ENCODE data around the gene CRABP1. TPM values are rescaled to one million over a fixed set of nuclear protein-coding genes. Genes with fewer than 3 reads are reported as not detected.

Gene CRABP1
- total RNA-seq, 4 donors from 2014 or later, result 0.50 to 5.3 (median 3.6) TPM; not detected in 1

DNA sequence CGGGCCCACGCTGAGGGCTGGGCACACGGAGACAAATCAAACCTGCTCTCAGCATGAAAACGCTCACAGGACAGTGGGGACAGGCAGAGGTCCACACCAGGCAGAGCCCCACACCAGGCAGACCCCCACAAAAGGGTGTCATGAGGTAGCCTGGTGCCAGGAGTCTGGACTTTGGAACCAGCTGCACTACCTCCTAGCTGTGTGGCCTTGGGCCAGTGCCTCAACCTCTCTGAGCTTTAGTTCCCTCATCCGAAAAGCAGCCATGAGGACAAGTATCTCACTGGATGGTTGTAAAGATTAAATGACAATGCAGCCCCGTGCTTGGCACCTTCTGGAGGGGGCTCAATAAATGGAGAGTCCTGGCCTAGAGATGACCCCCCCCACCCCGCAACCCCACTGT, 16.5 kb upstream of the CRABP1 start:
- Histone ChIP-seq H3K4me3 (no peak overlapping the region), H3K36me3 (no peaks in the 10 kb centered on the region), H3K9me3 (no peaks in the 10 kb centered on the region), H3K4me1 (no peaks in the 10 kb centered on the region), H3K27ac (no peak overlapping the region), H3K27me3 (no peaks in the 10 kb centered on the region)
- ATAC-seq, result no peak
- no peak for TF ChIP-seq EP300 (IDR thresholded peaks at IDR 0.05)
- TF ChIP-seq, protein P1, sequence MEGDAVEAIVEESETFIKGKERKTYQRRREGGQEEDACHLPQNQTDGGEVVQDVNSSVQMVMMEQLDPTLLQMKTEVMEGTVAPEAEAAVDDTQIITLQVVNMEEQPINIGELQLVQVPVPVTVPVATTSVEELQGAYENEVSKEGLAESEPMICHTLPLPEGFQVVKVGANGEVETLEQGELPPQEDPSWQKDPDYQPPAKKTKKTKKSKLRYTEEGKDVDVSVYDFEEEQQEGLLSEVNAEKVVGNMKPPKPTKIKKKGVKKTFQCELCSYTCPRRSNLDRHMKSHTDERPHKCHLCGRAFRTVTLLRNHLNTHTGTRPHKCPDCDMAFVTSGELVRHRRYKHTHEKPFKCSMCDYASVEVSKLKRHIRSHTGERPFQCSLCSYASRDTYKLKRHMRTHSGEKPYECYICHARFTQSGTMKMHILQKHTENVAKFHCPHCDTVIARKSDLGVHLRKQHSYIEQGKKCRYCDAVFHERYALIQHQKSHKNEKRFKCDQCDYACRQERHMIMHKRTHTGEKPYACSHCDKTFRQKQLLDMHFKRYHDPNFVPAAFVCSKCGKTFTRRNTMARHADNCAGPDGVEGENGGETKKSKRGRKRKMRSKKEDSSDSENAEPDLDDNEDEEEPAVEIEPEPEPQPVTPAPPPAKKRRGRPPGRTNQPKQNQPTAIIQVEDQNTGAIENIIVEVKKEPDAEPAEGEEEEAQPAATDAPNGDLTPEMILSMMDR (IDR thresholded peaks at IDR 0.05), result no peak
- no peak for TF ChIP-seq POLR2AphosphoS5 (IDR thresholded peaks at IDR 0.05)
- TF ChIP-seq POLR2A (IDR thresholded peaks at IDR 0.05), result no peak
- 86% methylated on average over 1 of the region's 7 CpGs; no CpG with 5 or more reads in 1 of the 2 donors for WGBS, 2 donors (ENCODE audit: low coverage in 1 of 2)

DNA sequence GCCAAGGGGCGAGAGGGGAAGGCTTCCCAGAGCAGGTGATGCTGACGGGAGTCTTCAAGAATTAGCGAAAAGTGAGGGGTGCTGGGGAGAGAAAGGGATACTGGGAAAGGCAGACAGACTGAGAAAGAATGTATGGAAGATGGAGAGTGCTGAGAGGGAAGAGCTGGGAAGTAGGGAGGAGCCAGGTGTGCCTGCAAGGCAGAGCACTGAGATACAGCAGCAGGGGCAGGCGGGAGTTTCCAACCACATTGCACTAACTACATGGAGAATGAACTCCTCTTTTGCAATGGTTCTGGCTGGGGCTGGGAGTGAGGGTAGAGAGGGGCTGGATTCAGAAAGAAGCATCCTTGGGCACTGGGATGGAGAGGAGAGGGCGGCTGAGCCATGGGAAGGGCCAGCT, 16.0 kb upstream of the CRABP1 start:
- Histone ChIP-seq H3K27me3 (no peaks in the 10 kb centered on the region), H3K4me1 (no peaks in the 10 kb centered on the region), H3K27ac (no peak overlapping the region), H3K9me3 (no peaks in the 10 kb centered on the region), H3K36me3 (no peaks in the 10 kb centered on the region), H3K4me3 (no peak overlapping the region)
- no peak for TF ChIP-seq POLR2AphosphoS5 (IDR thresholded peaks at IDR 0.05)
- WGBS, 2 donors (ENCODE audit: low coverage in 1 of 2), result 86 to 87% methylated on average over 4 to 5 of the region's 5 CpGs
- ATAC-seq, result no peak

DNA sequence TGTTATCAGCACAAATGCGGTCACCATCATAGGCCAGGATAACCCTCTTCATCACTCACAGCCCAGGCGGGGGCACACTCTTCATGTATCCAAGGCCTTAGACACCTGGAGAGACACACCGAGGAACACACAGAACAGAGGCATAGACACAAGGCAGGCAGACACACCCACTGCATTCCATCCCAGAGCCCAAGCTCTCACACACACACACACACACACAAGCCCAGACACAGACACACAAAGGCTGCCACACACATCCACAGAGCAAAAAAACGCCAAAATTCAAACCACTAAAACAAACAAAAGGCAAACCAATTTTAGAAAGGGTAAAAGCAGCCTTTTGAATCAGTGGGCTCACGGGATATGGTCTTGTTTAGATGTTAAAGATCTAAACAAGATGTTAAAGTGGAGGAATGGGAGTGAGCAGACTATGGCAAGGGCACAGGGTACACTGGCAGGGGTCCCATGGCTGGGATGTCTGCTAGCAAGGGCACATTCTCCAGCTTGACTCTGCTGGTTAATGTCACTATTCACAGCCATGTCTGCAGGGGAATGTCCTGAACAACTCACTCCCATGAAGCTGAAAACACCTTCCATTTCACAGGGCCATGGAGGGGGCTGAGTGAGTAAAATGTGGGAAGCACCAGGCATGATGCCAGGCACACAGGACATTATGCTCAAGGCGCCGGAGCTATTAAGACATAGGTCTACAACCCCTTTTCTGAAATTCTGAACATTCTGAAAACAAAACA, 14.9 kb upstream of the CRABP1 start:
- H3K27ac ChIP-seq, result no peak overlapping the region
- H3K4me1 ChIP-seq, result no peaks in the 10 kb centered on the region
- H3K9me3 ChIP-seq, result no peaks in the 10 kb centered on the region
- H3K27me3 ChIP-seq, result no peaks in the 10 kb centered on the region
- no peak overlapping the region for H3K4me3 ChIP-seq
- no peak for ATAC-seq
- H3K36me3 ChIP-seq, result no peaks in the 10 kb centered on the region
- TF ChIP-seq, protein P1 (IDR thresholded peaks at IDR 0.05), result no peak
- TF ChIP-seq POLR2AphosphoS5 (IDR thresholded peaks at IDR 0.05) (no peak), POLR2A (IDR thresholded peaks at IDR 0.05) (no peak), EP300 (IDR thresholded peaks at IDR 0.05) (no peak)
- WGBS, 2 donors (ENCODE audit: low coverage in 1 of 2), result 56% methylated on average over 5 of the region's 7 CpGs; no CpG with 5 or more reads in 1 of the 2 donors

DNA sequence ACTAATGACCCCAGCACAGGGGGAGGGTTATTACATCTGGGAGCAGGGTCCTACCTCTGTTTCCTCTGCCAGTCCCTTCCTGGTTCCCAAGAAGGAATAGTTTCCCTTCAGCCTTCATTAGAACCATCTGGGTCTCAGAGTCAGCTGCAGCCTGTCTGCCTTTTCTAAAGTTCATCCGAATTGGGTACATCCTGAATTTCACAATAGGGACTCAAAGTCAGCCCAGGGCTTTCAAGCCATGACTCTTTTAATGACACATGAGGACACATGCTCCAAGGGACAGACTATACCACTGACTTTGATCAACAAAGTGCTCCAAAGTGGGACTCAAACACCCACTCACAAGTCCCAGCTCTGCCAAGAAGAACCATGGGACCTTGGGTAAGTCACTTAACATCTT, 12.7 kb upstream of the CRABP1 start:
- WGBS, 2 donors (ENCODE audit: low coverage in 1 of 2), result 57% methylated on average over 1 of the region's 1 CpG; no CpG with 5 or more reads in 1 of the 2 donors
- TF ChIP-seq POLR2A (IDR thresholded peaks at IDR 0.05) (no peak), POLR2AphosphoS5 (IDR thresholded peaks at IDR 0.05) (no peak), EP300 (IDR thresholded peaks at IDR 0.05) (no peak)
- TF ChIP-seq, protein P1 (IDR thresholded peaks at IDR 0.05), result no peak
- Histone ChIP-seq H3K36me3 (no peaks in the 10 kb centered on the region), H3K27ac (no peak overlapping the region), H3K27me3 (no peaks in the 10 kb centered on the region), H3K4me1 (no peaks in the 10 kb centered on the region), H3K9me3 (no peaks in the 10 kb centered on the region), H3K4me3 (no peak overlapping the region)
- no peak for ATAC-seq

DNA sequence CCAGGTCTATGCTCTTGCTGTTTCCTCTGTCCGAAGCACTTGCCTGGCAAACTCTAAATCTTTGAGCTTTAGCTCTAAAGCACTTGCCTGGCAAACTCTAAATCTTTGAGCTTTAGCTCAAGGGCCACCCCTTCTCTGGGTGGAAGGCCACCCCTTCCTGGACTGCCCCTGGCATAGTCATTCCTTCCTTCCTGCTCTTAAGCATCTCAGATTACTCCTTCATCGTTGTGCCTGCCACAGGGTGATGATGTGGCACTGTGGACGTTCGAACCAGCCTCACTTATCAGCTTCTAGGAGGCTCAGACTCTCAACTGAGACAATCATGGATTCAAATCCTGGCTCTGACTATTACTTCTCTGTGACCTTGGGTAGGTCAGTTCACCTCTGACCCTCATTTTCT, 10.5 kb upstream of the CRABP1 start:
- peaks cover 0 to 6% (median 0%) of the 10 kb centered on the region in 3 donors for H3K9me3 ChIP-seq
- no peak overlapping the region for H3K27ac ChIP-seq
- WGBS, 2 donors (ENCODE audit: low coverage in 1 of 2), result 50 to 80% methylated on average over 3 to 4 of the region's 4 CpGs
- H3K27me3 ChIP-seq, result peaks cover 5% of the 10 kb centered on the region
- no peak overlapping the region for H3K4me3 ChIP-seq
- no peaks in the 10 kb centered on the region for H3K4me1 ChIP-seq
- ATAC-seq, result no peak
- TF ChIP-seq POLR2A (IDR thresholded peaks at IDR 0.05), result no peak
- TF ChIP-seq, protein P1 (IDR thresholded peaks at IDR 0.05), result no peak
- no peak for TF ChIP-seq EP300 (IDR thresholded peaks at IDR 0.05)
- no peak for TF ChIP-seq POLR2AphosphoS5 (IDR thresholded peaks at IDR 0.05)
- no peaks in the 10 kb centered on the region for H3K36me3 ChIP-seq

All from gastroesophageal sphincter (tissue), 4 donors.